ENCODE data around the gene SLC16A13.
"Not testable (repeated sequence)": the region's sequence is repeated elsewhere in the genome, so short reads cannot be mapped to it uniquely, and the experiment has no call there.

The SLC16A13 gene

DNA sequence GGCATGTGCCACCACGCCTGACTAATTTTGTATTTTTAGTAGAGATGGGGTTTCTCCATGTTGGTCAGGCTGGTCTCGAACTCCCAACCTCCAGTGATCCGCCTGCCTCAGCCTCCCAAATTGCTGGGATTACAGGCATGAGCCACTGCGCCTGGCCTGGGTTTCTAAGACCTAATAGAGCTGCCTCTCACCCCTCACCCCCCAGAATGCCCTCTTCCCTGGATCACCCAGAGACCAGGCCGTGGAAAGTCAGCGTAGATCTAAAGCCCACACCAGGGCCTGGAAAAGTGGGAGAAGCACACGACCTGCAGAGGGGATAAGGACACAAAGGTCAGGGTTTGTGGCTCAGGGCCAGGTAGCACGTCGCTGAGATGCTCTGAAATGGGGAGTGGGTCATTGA is 14.8 kb downstream of the SLC16A13 start:
- H3K4me3 ChIP-seq (ENCODE audit: low read length); DNase-seq (ENCODE audit: low read depth, low spot score): not testable (repeated sequence)

DNA sequence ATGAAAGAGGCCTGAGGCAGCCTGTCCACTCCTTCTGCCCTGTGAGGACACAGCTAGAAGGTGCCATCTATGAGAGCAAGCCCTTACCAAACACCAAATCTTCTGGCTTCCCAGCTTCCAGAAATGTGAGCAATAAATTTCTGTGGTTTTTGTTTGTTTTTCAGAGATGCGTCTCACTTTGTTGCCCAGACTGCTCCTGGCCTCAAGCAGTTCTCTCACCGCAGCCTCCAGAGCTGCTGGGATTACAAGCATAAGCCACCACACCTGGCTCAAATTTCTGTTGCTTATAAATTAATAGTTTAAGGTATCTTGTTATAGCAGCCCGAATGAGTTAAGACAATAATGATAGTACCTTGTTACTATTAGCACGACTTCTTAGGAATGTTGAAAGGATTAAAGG is 20.6 kb downstream of the SLC16A13 start:
- no peak for DNase-seq (ENCODE audit: low read depth, low spot score)

DNA sequence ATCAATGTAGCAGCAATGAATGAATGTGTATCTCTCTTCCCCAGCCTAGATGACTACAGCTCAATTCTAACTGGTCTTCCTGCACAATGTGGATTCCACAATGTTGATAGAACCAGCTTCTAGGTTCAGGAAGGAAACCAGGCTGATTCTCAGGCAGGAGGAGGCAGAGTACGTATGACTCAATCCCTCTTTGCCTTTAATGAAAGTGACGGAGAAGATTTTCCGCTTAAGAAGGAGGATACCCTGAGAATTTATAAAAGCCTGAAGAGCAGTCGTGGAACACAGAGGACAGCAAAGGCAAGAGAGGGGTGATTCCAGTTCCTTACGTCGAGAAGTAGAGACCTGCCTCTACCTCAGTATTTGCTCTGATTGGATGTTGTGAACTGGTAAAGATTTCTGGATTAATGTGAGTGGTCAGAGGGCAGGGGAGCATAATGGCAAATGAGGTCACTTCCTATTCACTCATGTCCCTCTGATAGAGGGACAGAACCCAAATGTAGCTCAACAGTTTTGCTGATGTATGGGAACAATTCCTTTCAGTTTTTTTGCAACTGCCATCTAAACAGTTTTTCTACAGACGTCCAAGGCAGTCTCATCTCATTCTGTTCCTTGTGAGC is 23.1 kb downstream of the SLC16A13 start:
- H3K4me3 ChIP-seq (ENCODE audit: low read length), result no peak overlapping the region
- DNase-seq (ENCODE audit: low read depth, low spot score), result no peak

More for the DNA sequence above, 20.6 kb downstream of the SLC16A13 start:
- H3K4me3 ChIP-seq (ENCODE audit: low read length), result no peak overlapping the region

DNA sequence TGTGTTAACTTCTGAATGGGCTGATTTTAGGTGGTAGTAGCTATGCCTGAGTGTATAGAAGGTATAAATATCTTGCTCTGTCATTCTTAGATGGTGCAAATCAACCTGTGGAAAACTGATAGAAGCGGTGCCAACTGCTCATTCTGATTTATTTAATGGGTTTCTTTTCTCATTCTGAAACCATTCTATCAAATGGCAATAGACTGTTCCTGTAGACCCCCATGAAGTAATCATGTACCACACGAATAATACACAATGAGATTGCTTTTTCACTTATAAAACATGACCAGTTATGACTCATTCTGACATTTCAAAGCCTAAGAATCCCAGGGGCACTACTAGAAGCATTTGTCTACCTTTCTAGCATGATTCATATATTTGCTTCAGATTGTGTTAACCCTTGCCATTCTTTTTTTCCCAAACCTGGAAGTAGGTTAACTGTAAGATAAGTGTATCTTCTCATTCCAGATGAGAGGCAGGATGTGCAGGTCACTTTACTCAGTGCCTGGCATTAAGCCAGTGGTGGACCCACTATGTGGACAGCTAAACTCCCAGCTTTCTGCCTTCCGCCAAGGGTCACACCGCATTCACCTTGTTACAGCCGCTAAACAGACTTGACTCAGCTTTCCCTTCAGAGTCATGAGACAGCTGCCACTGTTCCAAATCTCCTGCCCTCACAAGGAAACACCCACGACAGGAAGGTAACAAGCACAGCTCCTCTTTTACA is 24.5 kb downstream of the SLC16A13 start:
- no peak for DNase-seq (ENCODE audit: low read depth, low spot score)
- H3K4me3 ChIP-seq (ENCODE audit: low read length), result no peak overlapping the region

DNA sequence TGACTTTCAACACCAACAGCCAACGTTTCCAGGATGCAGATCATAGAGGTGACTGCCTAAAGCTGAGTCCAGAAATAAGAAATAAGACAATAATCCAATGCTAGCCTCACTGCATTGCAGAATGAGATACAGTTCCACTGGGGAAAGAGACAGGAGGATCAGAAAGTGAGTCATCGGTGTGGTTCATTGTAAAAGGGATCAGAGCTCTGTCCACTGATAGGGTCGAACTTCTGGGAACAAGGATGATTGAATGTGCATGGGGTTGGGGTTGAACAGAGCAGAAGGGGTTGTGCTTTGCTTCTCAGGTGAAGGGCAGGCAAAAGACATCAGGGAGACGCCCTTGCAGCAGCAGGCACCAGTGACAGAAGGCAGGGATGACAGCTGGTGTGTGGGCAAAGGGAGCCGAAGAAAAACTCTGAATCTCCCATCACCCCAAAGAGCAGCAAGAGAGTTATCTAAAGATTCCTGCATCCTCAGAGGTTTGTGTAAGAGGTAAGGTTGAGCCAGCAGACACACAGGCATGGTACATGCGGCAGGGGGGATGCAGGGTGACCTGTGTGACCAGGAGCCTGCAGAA is 27.8 kb downstream of the SLC16A13 start:
- no peak overlapping the region for H3K4me3 ChIP-seq (ENCODE audit: low read length)
- no peak for DNase-seq (ENCODE audit: low read depth, low spot score)

DNA sequence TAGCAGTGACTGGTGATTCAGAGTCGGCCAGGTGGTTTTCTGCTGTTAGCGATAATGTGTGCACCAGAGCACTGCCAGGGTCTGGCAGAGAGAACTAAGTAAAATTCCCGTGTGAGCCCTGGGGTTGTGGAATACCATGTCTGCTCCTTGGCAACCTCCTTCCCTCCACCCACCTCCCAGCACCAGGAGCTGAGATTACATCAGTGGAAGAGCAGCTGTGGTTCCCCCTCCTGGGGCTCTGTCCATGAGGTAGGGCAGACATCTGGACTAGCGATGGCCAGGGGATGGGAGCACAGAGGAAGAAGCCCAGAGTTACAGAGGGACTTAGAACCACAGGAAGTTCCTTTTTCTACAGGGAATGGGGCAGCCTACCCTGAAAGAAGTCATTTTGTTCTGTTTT is 28.4 kb downstream of the SLC16A13 start:
- H3K4me3 ChIP-seq (ENCODE audit: low read length), result no peak overlapping the region

DNA sequence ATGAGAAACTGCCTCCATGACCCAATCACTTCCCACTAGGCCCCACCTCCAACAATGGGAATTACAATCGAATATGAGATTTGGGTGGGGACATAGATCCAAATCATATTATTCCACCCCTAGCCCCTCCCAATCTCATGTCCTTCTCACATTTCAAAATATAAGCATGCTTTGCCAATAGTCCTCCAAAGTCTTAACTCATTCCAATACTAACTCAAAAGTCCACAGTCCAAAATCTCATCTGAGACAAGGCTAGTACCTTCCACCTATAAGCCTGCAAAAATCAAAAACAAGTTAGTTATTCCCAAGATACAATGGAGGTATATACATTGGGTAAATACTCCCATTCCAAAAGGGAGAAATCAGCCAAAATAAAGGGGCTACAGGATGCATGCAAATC is 31.4 kb downstream of the SLC16A13 start:
- DNase-seq (ENCODE audit: low read depth, low spot score), result no peak
- no peak overlapping the region for H3K4me3 ChIP-seq (ENCODE audit: low read length)

More for the DNA sequence above, 28.4 kb downstream of the SLC16A13 start:
- no peak for DNase-seq (ENCODE audit: low read depth, low spot score)

DNA sequence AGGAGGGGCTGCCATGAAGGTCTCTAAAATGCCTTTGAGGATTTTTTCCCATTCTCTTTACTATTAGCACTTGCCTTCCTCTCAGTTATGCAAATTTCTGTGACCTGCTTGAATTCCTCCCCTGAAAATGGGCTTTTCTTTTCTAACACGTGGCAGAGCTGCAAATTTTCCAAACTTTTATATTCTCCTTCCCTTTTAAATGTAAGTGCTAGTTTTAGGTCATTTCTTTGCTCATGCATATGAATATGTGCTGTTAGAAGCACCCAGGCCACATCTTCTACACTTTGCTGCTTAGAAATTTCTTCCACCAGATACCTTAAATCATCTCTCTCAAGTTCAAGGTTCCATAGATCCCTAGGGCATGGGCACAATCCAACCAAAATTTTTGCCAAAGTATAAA is 32.5 kb downstream of the SLC16A13 start:
- DNase-seq (ENCODE audit: low read depth, low spot score), result no peak
- H3K4me3 ChIP-seq (ENCODE audit: low read length), result no peak overlapping the region

DNA sequence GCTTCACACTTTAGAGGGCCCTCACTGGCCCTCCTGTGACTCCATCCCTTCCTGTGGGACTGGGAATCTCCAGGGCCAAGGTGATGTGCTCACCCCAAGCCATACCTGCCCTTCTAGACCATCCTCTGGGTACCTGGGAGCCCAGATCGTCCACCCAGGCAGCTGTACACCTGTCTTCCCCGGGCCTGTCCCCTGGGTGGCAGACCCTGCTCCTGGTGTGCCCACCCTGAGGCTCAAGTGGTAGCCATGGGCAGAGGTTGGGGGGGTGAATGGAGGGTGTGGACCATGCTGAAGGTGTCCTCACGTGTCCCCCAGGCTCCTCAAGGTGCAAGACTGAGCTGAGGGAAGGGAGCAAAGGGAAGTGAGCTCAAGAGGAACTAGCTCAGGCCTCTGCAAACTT is 34.9 kb downstream of the SLC16A13 start:
- H3K4me3 ChIP-seq (ENCODE audit: low read length), result no peak overlapping the region
- no peak for DNase-seq (ENCODE audit: low read depth, low spot score)

DNA sequence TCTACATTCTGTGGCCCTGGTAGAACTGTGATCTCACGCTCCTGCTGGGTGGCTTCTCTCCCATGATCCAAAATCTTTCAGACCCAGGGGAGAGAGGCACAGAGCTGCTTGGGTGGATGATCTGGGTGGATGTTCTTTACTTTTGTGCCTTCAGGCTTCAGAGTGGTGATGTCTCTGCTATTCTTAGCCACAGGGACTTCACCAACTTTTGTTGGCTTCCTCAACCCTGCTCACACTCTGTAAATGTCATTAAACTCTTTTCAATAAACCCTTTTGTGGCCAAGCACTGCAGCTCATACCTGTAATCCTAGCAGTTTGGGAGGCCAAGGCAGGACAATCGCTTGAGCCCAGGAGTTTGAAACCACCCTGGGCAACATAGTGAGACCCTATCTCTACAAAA is 36.6 kb downstream of the SLC16A13 start:
- no peak for DNase-seq (ENCODE audit: low read depth, low spot score)
- H3K4me3 ChIP-seq (ENCODE audit: low read length), result no peak overlapping the region

DNA sequence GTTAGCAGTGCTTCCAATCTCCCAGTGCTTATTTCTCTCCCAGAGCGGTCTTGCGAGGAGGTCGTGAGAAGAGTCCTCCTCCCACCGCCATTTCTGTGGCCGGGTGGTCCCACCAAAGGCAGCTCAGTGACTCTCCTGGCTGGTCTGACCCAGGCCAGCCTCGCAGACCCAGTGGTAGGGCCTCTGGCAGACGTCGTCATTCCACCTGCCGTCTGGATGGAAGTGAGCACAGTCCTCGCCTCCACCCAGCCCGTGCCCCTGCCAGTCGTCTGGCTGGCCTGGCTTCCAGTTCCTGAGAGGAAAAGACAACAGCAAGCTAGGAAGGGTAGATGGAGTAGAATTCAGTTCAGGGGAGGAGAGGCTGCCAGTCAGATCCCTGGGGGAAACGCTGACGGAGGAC is 39.1 kb downstream of the SLC16A13 start:
- H3K4me3 ChIP-seq (ENCODE audit: low read length), result no peak overlapping the region
- DNase-seq (ENCODE audit: low read depth, low spot score), result no peak

DNA sequence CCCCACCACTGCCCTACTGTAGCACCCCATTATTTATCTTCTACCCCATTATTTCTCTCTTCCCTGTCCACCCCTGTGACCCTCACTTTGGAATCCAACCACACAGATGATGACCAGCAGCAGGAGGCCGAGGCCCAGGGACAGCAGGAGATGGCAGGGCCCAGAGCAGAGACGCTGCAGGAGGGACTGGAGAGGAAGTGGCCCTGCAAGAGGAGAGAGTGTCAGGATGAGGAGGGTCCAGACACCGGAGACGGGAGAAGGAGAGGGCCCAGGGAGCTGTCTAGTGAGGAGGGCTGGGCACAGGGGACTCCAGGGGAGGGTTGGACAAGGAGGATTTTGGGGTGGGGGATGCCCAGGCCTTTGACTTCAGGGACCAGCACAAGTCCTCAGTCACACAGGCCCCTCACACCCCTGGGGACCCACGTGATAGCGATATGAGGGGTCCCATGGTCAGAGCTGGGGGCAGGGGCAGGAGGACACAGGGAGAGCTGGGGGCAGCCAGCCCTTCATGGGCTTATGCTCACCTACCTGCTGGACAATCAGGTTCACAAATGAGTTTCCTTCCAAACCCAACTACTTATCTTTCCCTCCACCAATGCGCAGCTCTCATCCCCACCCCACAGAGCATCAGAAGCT is 42.2 kb downstream of the SLC16A13 start:
- no peak overlapping the region for H3K4me3 ChIP-seq (ENCODE audit: low read length)
- no peak for DNase-seq (ENCODE audit: low read depth, low spot score)

DNA sequence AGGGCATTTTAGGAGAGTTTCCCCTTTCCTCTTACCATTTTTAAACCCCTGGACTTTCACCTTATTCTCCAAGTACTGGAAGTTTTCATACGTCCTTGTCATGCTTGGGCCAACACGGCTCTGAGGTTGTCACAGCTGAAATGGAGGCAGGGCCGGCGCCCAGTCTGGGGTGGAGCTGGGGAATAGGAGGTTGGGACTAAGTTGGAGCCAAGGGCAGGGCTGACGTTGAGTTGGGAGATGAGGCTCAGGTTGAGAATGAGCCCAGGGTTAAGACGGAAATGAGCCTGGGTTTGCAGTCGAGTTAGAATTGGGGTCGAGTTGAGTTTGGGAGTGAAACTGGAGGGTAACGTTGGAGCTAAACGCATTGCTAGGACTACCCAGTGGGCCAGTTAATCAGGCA is 42.9 kb downstream of the SLC16A13 start:
- H3K4me3 ChIP-seq (ENCODE audit: low read length), result no peak overlapping the region
- DNase-seq (ENCODE audit: low read depth, low spot score), result no peak

DNA sequence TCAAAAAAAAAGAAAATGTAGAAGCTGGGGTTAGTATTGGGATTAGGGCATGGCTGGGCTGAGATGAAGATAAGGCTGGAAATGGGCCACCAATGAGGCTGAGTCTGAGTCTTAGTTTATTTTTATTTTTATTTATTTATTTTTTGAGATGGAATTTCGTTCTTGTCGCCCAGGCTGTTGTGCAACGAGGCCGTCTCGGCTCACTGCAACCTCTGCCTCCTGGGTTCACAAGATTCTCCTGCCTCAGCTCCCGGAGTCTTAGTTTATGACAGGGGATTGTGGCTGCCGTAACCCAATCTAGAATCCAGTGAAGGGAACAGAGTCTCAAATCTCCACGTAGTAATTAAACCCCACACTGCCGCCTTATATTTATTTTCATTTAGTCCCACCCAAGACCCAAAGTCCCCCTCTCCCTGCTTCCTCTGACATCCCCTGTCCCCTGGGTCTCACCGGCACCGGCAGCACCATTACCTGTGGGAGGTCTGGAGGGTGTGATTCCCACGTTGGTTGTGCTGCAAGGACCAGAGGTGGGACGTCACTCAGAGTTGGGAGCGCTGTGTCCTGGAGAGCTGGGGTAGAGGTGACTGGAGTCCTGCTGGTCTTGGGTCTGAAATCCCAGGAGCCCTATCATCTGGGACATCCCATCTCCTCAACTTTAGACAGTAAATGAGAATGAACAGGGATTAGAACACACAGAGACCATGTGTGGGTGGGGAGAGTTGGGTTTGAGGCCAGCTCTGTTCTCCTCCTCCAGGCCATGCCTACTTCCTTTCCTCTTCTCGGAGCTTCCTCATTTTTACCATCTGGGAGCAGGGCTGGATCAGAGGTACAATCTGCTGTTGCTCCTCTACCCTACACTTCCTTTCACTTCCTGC is 44.0 kb downstream of the SLC16A13 start, which contains the start of gene CLEC10A:
CLEC10A (minus strand) TSS at position 671 of the 875 bp plus-strand sequence. CDS start 1,439 bp downstream, outside the sequence.
- no peak within 1 kb of the TSS for H3K4me3 ChIP-seq (ENCODE audit: low read length)
- DNase-seq (ENCODE audit: low read depth, low spot score), result no peak

DNA sequence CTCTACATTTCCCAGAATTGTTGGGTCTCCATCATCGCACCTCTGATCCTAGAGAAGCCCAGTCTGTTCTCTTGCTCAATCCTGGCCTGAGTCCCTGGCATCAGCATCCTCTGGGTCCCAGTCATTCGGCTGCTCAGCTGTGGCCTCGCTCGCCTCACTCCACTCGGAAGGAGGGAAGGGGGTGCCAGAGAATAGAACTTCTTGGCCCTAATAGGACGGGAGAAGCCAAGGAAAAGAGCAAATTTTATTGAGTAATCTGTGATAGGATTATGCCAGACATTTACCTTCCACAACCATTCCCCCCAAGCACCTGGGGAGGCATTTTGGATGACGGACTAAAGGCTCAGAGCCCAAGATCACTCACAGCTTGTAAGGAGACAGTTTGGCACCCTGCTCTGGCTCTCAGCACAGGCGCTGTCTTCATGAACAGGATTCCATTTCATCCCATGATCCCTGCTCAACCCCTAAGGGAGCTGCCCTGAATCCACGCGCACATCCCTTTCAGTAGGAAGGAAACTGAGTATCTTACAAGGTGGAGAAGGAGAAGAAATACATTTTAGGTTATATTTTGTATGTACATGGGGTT is 44.7 kb downstream of the SLC16A13 start:
- no peak overlapping the region for H3K4me3 ChIP-seq (ENCODE audit: low read length)
- no peak for DNase-seq (ENCODE audit: low read depth, low spot score)

DNA sequence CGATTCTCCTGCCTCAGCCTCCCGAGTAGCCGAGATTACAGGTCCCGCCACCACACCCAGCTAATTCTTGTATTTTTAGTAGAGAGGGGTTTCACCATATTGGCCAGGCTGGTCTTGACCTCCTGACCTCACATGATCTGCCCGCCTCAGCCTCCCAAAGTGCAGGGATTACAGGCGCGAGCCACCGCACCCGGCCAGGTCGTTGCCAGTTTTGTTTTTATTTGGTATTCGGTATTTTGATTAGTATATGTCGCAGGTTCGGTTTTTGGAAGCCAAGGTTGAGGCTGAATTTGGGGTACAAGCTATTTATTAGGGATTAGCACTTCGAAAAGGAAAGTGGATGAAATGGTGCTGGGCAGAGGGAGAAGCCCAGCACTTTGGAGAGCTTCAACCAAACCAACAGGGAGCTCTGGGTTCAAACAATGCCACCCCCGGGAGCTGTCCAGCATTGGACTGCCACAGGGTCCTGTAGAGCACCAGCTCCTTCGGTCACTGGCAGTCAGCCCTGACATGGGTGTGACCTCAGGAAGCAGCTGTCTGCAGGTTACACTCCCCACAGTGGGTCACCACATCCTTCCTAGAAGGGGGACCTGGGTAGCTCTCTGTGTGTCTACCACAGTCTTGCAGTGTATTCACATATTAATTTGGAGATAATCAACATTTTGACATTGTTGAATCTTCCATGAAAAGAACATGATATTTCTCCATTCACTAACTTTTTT is 45.7 kb downstream of the SLC16A13 start:
- H3K4me3 ChIP-seq (ENCODE audit: low read length), result no peak overlapping the region
- DNase-seq (ENCODE audit: low read depth, low spot score), result peak; percentile 12

DNA sequence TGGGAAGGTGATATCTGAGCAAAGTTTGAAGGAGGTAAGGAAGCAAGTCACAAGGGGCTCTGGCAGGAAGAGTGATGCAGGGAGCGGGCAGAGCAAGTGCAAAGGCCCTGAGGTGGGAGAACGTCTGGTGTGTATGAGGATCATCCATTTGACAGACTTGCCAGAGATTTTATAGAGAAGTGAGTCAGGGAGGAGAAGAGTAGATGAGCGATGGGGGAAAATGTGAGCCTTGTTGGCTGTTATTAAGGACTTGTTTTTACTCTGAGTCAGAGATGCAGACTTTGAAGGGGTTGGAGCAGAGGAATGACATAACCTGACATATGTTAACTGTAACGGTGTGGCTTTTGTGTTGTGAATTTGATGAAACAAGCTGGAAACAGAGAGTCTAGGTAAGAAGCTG is 47.8 kb downstream of the SLC16A13 start:
- DNase-seq (ENCODE audit: low read depth, low spot score), result no peak
- H3K4me3 ChIP-seq (ENCODE audit: low read length), result no peak overlapping the region

DNA sequence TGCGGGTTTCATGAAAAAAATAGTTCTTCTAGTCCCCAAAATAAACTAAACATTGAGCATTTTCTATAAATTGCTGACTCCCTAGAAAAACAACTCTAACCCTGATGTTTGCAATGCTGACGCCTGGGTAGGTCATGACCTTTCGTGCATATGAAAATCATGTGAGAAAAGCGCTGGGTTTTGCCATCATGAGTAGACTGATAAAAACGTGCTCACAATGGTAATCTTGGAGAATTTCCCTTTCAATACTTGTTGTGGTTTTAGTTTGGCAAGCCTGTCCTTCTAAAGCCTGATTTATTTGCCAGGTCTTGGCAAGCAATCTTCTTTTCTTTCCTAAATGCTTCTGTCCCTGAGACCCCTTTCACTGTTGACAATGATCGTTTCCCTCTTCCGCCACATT is 48.3 kb downstream of the SLC16A13 start:
- DNase-seq (ENCODE audit: low read depth, low spot score), result no peak
- H3K4me3 ChIP-seq (ENCODE audit: low read length), result no peak overlapping the region
